ENCODE measurements around the gene LMX1B.

The LMX1B gene

GRCh38 chr9:126608551-126608950 is 5.2 kb upstream of the LMX1B start:
- DNase-seq (ENCODE audit: low read depth, low spot score), result no peak
- TF ChIP-seq, protein P1, sequence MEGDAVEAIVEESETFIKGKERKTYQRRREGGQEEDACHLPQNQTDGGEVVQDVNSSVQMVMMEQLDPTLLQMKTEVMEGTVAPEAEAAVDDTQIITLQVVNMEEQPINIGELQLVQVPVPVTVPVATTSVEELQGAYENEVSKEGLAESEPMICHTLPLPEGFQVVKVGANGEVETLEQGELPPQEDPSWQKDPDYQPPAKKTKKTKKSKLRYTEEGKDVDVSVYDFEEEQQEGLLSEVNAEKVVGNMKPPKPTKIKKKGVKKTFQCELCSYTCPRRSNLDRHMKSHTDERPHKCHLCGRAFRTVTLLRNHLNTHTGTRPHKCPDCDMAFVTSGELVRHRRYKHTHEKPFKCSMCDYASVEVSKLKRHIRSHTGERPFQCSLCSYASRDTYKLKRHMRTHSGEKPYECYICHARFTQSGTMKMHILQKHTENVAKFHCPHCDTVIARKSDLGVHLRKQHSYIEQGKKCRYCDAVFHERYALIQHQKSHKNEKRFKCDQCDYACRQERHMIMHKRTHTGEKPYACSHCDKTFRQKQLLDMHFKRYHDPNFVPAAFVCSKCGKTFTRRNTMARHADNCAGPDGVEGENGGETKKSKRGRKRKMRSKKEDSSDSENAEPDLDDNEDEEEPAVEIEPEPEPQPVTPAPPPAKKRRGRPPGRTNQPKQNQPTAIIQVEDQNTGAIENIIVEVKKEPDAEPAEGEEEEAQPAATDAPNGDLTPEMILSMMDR (IDR thresholded peaks at IDR 0.05; ENCODE audit: low read depth, low read length), result no peak
- H3K4me3 ChIP-seq (ENCODE audit: low read depth, low read length), result no peak overlapping the region
- in situ Hi-C loops (cut with HindIII; ENCODE audit: low sequenced_read_pairs), result no loop called here

- H3K4me3 ChIP-seq (ENCODE audit: low read depth, low read length), result no peak overlapping the region
- in situ Hi-C loops (cut with HindIII; ENCODE audit: low sequenced_read_pairs), result no loop called here
- TF ChIP-seq, protein P1 (IDR thresholded peaks at IDR 0.05; ENCODE audit: low read depth, low read length), result no peak
- no peak for DNase-seq (ENCODE audit: low read depth, low spot score)
These were observed 4.5 kb upstream of the LMX1B start for GRCh38 chr9:126609191-126609590.

- no peak for DNase-seq (ENCODE audit: low read depth, low spot score)
- TF ChIP-seq, protein P1 (IDR thresholded peaks at IDR 0.05; ENCODE audit: low read depth, low read length), result no peak
- no peak overlapping the region for H3K4me3 ChIP-seq (ENCODE audit: low read depth, low read length)
- in situ Hi-C loops (cut with HindIII; ENCODE audit: low sequenced_read_pairs), result no loop called here
These were observed 3.9 kb upstream of the LMX1B start for GRCh38 chr9:126609711-126610388.

DNA sequence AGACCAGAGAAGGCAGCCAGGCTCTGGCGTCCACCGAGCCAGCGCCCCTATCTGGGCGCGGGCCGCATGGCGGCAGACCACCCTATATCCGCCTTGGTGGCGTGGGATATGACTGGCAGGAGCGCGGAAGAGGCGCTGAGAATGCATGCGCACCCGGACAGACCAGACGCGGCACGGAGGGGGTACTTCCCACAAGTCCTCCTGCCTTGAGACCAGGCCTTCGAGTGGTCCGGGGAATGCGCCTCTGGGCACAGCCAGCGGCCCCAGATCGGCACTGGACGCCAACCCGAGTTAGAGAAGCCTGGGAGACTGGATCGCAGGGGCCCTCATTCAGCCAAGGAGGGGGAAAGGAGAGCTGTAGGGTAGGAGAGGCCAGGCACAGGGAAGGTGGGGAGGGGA is 2.5 kb upstream of the LMX1B start:
- no peak overlapping the region for H3K4me3 ChIP-seq (ENCODE audit: low read depth, low read length)
- TF ChIP-seq, protein P1 (IDR thresholded peaks at IDR 0.05; ENCODE audit: low read depth, low read length), result no peak
- no peak for DNase-seq (ENCODE audit: low read depth, low spot score)
- in situ Hi-C loops (cut with HindIII; ENCODE audit: low sequenced_read_pairs), result no loop called here

GRCh38 chr9:126611592-126612325 is 2.0 kb upstream of the LMX1B start:
- TF ChIP-seq, protein P1 (IDR thresholded peaks at IDR 0.05; ENCODE audit: low read depth, low read length), result peak; percentile 83
- in situ Hi-C loops (cut with HindIII; ENCODE audit: low sequenced_read_pairs), result no loop called here
- peak; percentile 41 for DNase-seq (ENCODE audit: low read depth, low spot score)
- no peak overlapping the region for H3K4me3 ChIP-seq (ENCODE audit: low read depth, low read length)

- in situ Hi-C loops (cut with HindIII; ENCODE audit: low sequenced_read_pairs), result no loop called here
- no peak for DNase-seq (ENCODE audit: low read depth, low spot score)
- TF ChIP-seq, protein P1 (IDR thresholded peaks at IDR 0.05; ENCODE audit: low read depth, low read length), result no peak
- H3K4me3 ChIP-seq (ENCODE audit: low read depth, low read length), result peak overlapping the region; percentile 24
These were observed 1.4 kb upstream of the LMX1B start for GRCh38 chr9:126612326-126612812.
